22Rv1 (cell line): ENCODE results near the gene AGAP9.
"Not testable (repeated sequence)": the region's sequence is repeated elsewhere in the genome, so short reads cannot be mapped to it uniquely, and the experiment has no call there.

ENCODE experiments used
- CTCF ChIP-seq: fragments of 450-650 bp; IDR thresholded peaks from 2 replicates; pipeline ENCODE4 v1.5.1; 2017; ENCODE audit warnings: mild to moderate bottlenecking
- ZFX ChIP-seq: fragments of 450-650 bp; IDR thresholded peaks from 2 replicates; pipeline ENCODE4 v1.6.1; 2017; ENCODE audit warnings: antibody characterized with exemption, borderline replicate concordance

DNA sequence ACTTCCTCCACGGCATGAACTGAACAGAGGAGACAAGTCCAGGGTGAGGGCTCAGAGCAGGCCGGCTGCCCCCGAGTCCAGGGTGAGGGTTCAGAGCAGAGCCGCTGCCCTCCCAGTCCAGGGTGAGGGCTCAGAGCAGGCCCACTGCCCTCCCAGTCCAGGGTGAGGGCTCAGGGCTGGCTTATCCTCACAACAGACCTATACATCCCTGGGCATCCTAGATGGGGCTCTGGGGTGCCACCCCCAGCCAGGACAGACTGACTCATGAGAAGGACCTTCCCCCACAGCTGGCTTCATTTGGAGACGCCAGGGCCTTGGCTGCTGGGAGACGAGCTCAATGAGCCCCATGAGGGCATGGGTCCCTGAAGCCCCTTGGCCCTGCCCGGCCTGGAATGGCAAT is 33.8 kb downstream of the AGAP9 start:
- TF ChIP-seq CTCF, ZFX: not testable (repeated sequence)
